Measurements from ENCODE around the gene ZNF302. TPM values are rescaled to one million over a fixed set of nuclear protein-coding genes. Genes with fewer than 3 reads are reported as not detected.
A peak's percentile ranks its signal among the peaks of the same experiment; 100 is the strongest.

The ZNF302 gene
- total RNA-seq, 1 donor from 2014 or later = 46.3 TPM

GRCh38 chr19:34713262-34713637 is 35.8 kb downstream of the ZNF302 start:
- ATAC-seq (no peak), DNase-seq (ENCODE audit: low spot score) (no peak)
- intact Hi-C loops (cut with DNase I) = loop anchor here (5.0 kb wide), 1 partner anchor 76 kb away; no protein-coding TSS in a partner anchor

GRCh38 chr19:34715357-34715756 is 37.9 kb downstream of the ZNF302 start:
- no peak for ATAC-seq
- intact Hi-C loops (cut with DNase I) = no loop called here
- DNase-seq (ENCODE audit: low spot score) = no peak

- DNase-seq (ENCODE audit: low spot score) = no peak
- ATAC-seq = no peak
- intact Hi-C loops (cut with DNase I) = no loop called here
These were observed 44.9 kb downstream of the ZNF302 start for GRCh38 chr19:34722353-34722752.

GRCh38 chr19:34725400-34725799 is 47.9 kb downstream of the ZNF302 start:
- DNase-seq (ENCODE audit: low spot score) = no peak
- intact Hi-C loops (cut with DNase I) = no loop called here
- no peak for ATAC-seq

- intact Hi-C loops (cut with DNase I) = no loop called here
- ATAC-seq (no peak), DNase-seq (ENCODE audit: low spot score) (no peak)
These were observed 53.7 kb downstream of the ZNF302 start for GRCh38 chr19:34731019-34731829.

- intact Hi-C loops (cut with DNase I) = no loop called here
- DNase-seq (ENCODE audit: low spot score) = no peak
These were observed 54.5 kb downstream of the ZNF302 start for GRCh38 chr19:34731964-34732363.

GRCh38 chr19:34732612-34733211 is 55.2 kb downstream of the ZNF302 start:
- DNase-seq (ENCODE audit: low spot score) (no peak), ATAC-seq (no peak)
- intact Hi-C loops (cut with DNase I) = no loop called here

More at GRCh38 chr19:34731964-34732363, 54.5 kb downstream of the ZNF302 start:
- no peak for ATAC-seq

- ATAC-seq (peak; percentile 53), DNase-seq (ENCODE audit: low spot score) (peak; percentile 69)
- intact Hi-C loops (cut with DNase I) = no loop called here
These were observed 55.8 kb downstream of the ZNF302 start for GRCh38 chr19:34733266-34733745.

GRCh38 chr19:34733746-34734536 is 56.5 kb downstream of the ZNF302 start, which contains the start of gene ZNF181:
ZNF181 (plus strand) TSS chr19:34734243; CDS start chr19:34735038, 795 bp downstream.
- ATAC-seq = peak; percentile 98
- DNase-seq (ENCODE audit: low spot score) = peak; percentile 92
- intact Hi-C loops (cut with DNase I) = no loop called here

GRCh38 chr19:34734537-34735103 is 57.1 kb downstream of the ZNF302 start:
- ATAC-seq = peak; percentile 78
- intact Hi-C loops (cut with DNase I) = no loop called here
- no peak for DNase-seq (ENCODE audit: low spot score)

Other genes with a start within 250 kb of the ZNF302 start
- gene UBA2, start 249.3 kb upstream of the ZNF302 start, total RNA-seq = 84.0 TPM
- gene WTIP, start 195.9 kb upstream of the ZNF302 start, total RNA-seq = 50.1 TPM
- gene SCGB2B2, start 519 bp upstream of the ZNF302 start, total RNA-seq = 1.3 TPM
- 17.4 TPM for gene ZNF181, start 56.6 kb downstream of the ZNF302 start, total RNA-seq
- gene ZNF599, start 95.5 kb downstream of the ZNF302 start, total RNA-seq = 10.0 TPM
- 6.2 TPM for gene ZNF30, start 249.2 kb downstream of the ZNF302 start, total RNA-seq